Lower leg skin (tissue), 3 donors: ENCODE data around the gene CDKAL1.

Experiments
- POLR2A ChIP-seq, 2 donors: fragments of 450-650 bp; IDR thresholded peaks; one replicate each; pipeline ENCODE4 v1.6.1; 2016 to 2017; ENCODE audit warnings: antibody characterized with exemption in 2 of 2, mild to moderate bottlenecking in 1 of 2, moderate library complexity in 1 of 2
- TF ChIP-seq, protein P1 (sequence below), 3 donors: fragments of 450-650 bp; IDR thresholded peaks; one replicate each; pipeline ENCODE4 v1.5.1; 2016; ENCODE audit warnings: antibody characterized with exemption in 3 of 3, mild to moderate bottlenecking in 3 of 3, moderate library complexity in 2 of 3

DNA sequence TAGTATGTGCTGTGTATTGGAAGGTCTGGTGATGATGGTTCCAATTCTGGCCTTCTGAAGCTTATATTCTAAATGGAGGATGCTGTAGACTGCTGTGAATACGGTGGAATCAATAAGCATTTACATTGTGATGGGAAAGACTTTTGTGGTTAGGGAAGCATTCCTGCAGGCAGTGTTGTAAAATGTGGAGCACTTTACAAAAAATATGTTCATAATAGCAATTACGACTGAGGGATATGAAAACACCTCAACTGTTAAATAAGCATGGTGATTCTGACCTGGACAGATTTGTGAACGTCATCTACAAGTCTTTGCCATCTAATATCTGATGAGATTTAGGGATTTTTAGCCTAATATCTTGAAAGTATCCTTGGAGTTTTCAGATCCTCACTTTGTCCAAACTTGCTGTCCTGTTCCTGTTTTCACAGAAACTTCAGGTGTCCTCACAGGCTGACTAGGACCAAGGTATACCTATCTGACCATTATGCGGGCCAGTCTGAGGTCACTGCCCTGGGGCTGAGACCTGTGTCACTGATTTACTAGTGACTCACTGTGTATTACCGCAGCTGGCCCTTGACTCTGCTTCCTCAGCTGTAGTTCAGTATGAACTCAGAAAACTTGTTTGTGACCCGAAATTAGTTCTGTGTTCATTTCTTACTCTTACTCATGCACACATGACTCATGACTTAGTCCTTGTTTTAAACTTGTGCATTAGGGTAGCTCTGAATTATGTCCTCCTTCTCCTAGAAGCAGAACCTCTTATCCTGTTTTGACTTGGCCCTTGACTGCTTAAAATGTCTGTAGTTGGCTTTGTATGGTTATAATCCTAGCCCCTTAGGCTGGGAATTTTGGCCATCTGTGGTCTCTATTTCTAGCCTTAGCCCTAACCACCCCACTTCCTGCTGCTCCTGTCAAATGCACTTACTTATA, 343.0 kb downstream of the CDKAL1 start:
- TF ChIP-seq, protein P1, sequence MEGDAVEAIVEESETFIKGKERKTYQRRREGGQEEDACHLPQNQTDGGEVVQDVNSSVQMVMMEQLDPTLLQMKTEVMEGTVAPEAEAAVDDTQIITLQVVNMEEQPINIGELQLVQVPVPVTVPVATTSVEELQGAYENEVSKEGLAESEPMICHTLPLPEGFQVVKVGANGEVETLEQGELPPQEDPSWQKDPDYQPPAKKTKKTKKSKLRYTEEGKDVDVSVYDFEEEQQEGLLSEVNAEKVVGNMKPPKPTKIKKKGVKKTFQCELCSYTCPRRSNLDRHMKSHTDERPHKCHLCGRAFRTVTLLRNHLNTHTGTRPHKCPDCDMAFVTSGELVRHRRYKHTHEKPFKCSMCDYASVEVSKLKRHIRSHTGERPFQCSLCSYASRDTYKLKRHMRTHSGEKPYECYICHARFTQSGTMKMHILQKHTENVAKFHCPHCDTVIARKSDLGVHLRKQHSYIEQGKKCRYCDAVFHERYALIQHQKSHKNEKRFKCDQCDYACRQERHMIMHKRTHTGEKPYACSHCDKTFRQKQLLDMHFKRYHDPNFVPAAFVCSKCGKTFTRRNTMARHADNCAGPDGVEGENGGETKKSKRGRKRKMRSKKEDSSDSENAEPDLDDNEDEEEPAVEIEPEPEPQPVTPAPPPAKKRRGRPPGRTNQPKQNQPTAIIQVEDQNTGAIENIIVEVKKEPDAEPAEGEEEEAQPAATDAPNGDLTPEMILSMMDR (IDR thresholded peaks at IDR 0.05): no peak
- no peak for TF ChIP-seq POLR2A (IDR thresholded peaks at IDR 0.05)
